Tracheal epithelial cell (primary cell): ENCODE results near the gene FAM78B. TPM values are rescaled to one million over a fixed set of nuclear protein-coding genes. Genes with fewer than 3 reads are reported as not detected.

Experiments
- total RNA-seq: library from RNA; depleted of rRNA; stranded (reverse); fragments of >200 nt; gene quantifications from 2 replicates; pipeline ENCODE4 v1.2.1, GENCODE V29; 2014

Gene FAM78B
- under 0.01 and 0.21 TPM in 2 replicates for total RNA-seq

GRCh38 chr1:166166698-166167571 lies at the start of gene FAM78B:
Gene FAM78B (minus strand): TSS chr1:166167001. CDS start chr1:166166248, 753 bp downstream.

